KOPT-K1 (cell line): ENCODE data around the gene TBCEL.

Source experiments
- H3K27ac ChIP-seq: fragments of 200-600 bp; sonication (generic); 2 replicates; pipeline ENCODE4 v1.5.1; 2016; ENCODE audit warnings: antibody characterized with exemption, mild to moderate bottlenecking, low read depth, low read length; ENCODE audit not compliant: poor library complexity, severe bottlenecking
- H3K36me3 ChIP-seq: fragments of 200-600 bp; sonication (generic); 2 replicates; pipeline ENCODE4 v1.5.1; 2017; ENCODE audit warnings: antibody characterized with exemption, mild to moderate bottlenecking, low read length, moderate library complexity; ENCODE audit not compliant: insufficient read depth
- H3K9me3 ChIP-seq: fragments of 200-600 bp; sonication (generic); 2 replicates; pipeline ENCODE4 v1.5.1; 2017; ENCODE audit warnings: antibody characterized with exemption, low read length, mild to moderate bottlenecking; ENCODE audit not compliant: insufficient read depth, poor library complexity, severe bottlenecking

Gene TBCEL

DNA sequence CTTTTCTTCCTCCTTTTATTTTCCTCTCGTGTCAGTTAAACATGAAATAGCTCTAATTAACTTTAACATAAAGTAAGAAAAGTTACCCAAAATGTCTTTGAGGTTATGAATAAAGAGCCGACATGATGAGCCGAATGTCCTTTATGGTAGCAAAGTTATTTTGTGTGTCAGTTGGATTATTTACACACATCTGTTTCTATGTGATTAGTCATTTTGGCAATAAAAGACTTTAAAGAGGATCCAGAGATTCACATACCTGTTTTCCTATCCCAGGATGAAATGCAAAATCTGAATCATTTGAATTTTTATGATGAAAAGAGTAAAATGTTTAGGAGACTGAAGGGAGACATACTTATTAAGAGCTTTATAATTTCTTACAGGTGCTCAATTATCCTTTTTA is 43.1 kb downstream of the TBCEL start:
- Histone ChIP-seq H3K36me3 (peaks cover 53% of the 10 kb centered on the region), H3K27ac (no peak overlapping the region), H3K9me3 (peaks cover 4% of the 10 kb centered on the region)

DNA sequence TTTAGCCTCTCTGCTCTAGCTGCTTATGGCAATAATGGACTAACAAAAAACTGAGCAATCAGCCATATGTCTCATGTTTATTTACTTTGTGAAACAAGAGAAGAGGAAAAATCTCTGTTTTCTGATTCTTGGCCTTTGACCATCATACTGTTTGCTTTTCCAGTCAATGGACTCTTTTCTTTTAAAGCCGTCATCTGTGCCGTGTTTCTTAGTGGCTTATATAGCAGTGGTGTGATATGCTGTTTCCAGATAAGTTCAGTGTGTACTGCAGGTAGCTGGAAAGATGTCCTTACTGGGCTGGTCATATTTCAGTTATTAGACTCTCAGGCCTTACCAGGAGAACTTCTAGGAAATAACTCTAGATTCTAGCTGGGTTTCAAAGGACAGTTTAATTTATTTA is 43.6 kb downstream of the TBCEL start:
- no peak overlapping the region for H3K27ac ChIP-seq
- peaks cover 50% of the 10 kb centered on the region for H3K36me3 ChIP-seq
- H3K9me3 ChIP-seq = peaks cover 4% of the 10 kb centered on the region

DNA sequence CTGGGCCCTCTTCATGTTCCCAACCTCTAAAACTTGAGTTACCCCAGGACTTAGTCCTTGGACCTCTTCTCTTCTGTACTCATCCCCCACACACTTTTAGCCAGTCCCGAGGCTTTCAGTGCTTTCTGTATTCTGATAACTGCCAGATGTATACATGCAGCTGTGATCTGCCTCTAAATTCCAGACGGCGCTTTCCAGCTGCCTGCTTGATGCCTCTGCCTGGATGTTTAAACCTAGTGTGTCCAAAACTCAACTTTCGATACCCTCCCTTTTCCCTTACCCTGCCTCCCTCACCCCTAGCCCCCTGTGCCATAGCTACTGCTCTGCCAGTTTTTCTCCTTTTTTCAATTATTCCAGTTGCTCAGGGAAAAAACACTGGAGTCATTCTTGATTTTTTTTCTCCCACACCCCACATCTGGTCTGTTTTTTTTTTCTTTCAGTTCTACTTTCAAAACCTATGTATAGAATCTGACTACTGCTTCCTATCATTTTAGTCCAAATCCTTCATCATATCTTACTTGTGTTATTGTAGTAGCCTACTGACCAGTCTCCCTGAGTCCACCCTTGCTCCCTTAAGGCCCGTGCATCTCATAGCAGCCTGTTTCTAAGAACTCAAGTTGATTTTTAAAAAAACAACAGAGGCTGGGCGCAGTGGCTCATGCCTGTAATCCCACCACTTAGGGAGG is 44.2 kb downstream of the TBCEL start:
- Histone ChIP-seq H3K27ac (no peak overlapping the region), H3K9me3 (peaks cover 4% of the 10 kb centered on the region), H3K36me3 (peaks cover 43% of the 10 kb centered on the region)

DNA sequence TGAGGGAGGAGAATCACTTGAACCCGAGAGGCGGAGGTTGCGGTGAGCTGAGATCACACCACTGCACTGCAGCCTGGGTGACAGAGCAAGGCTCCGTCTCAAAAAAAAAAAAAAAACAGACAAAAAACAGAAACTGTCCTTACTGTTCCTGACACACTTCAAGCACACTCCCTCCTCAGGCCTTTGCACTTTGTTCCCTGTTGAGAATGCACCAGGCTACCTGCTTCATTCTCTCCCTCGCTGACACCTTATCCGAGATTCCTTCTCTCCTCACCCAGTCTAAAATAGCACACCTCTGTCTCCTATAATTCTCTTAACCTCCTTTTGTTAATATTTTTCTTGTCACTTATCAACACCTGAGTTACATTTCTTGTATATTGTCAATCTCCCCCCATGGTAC is 44.9 kb downstream of the TBCEL start:
- H3K9me3 ChIP-seq = peaks cover 4% of the 10 kb centered on the region
- no peak overlapping the region for H3K27ac ChIP-seq
- peaks cover 37% of the 10 kb centered on the region for H3K36me3 ChIP-seq

DNA sequence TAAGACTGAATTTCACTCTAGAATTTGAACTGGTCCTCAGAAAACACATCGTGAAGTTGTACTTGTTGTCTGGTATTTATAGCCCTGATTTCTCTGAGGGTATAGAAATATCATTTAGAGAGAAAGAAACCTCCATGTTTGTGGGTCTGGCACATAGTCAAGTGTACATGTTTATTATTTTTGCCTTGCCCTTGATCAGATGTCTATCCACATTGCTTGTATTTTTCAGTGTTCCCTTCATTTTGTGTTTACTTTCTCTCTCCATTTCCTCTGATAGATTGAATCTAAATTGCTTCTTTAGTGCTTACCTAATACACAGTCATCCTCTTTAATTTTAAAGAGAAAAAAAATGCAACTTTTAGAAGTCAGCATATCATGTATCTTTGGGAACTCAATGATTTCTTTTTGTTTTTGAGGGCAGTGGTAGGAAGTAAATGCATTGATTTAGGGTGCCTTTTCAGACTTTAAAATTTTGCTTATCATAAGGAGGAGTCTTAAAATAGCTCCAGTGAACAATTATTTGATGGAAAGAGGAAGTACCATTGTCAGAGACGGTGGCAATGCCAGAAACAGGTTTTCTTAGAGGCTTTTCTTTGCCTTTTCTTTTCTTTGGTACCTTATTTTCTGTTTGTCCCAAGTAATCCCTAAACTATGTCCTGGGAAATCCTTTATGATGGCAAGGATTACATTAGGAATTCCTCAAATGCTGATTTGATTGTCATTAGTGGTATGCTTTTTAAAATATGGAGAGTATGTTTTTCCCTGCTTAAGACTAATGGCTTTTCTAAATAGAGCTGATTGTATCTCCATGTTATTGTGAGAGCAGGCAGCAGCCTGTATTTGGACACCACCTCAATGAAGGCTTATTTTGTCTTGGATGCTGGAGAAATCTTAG is 47.3 kb downstream of the TBCEL start:
- H3K36me3 ChIP-seq = peaks cover 20% of the 10 kb centered on the region
- H3K9me3 ChIP-seq = no peaks in the 10 kb centered on the region
- no peak overlapping the region for H3K27ac ChIP-seq

DNA sequence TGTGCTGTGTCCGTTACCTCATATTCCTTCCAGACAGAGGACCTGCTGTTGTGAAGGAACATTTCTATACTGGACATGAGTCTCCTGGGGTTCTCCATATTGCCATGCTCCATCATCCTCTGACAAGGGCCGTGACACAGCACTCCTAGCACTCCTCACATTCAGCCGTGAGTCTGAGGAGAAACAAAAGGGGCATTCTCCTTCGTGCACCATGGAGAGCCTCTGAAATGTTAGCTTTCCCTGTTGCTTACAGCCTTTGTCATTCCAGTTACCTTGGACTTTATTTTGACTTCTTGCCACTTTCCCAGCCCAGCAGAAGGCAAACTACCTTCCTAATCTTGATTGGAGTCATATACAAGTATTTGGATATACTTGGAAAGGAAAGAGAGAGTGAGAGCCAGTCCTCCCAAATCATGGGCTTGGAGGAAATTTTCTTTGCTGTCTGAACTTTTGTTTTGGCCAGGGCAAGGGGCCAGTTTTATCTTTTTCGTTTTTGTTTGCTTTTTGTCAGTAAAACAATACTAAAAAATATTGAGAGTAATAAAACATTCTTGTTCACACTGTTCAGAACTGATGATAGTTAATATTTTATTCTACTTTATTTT is 48.0 kb downstream of the TBCEL start:
- peaks cover 18% of the 10 kb centered on the region for H3K36me3 ChIP-seq
- H3K9me3 ChIP-seq = no peaks in the 10 kb centered on the region
- no peak overlapping the region for H3K27ac ChIP-seq

DNA sequence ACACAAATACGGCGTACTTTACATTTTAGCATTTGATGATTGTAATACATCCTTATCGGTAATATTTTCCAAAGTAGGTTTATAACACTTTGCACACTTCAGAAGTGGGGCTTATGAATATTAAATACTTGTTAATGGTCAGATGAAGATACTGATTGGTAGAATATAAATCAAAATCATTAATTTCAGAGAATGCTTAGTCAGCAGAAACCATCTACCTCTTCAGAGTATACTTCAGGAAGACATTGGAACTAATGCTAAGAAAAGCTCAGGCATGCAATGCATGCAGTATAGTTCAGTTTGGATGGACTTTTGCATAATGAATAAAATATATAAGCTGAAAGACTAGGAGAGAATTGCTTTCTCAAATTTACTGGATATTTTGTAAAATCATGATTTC is 57.4 kb downstream of the TBCEL start:
- 0 out of 2 replicates have a peak, but pooled peaks cover 2% of the 10 kb centered on the region for H3K36me3 ChIP-seq

DNA sequence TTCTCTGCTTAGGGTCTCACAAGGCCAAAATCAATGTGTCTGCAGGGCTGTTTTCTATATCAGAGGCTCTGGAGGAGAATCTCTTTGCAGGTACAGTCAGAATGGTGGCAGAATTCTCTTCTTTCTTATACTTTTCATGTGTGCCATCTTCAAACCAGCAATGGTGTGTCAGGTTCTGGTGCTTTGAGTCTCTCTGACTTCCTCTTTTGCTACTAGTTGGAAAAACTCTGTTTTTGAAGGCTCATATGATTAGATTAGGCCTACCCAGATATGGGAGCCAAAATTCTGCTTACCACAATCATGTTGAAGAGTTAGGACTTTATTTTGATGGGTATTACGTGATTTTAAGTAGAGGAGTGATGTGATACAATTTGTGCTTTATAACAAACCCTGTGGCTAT is 58.3 kb downstream of the TBCEL start:
- Histone ChIP-seq H3K9me3 (no peaks in the 10 kb centered on the region), H3K27ac (no peak overlapping the region), H3K36me3 (peaks cover 11% of the 10 kb centered on the region; the same call in 1 of the 2 replicates)

More for the DNA sequence above, 57.4 kb downstream of the TBCEL start:
- Histone ChIP-seq H3K9me3 (no peaks in the 10 kb centered on the region), H3K27ac (no peak overlapping the region)

DNA sequence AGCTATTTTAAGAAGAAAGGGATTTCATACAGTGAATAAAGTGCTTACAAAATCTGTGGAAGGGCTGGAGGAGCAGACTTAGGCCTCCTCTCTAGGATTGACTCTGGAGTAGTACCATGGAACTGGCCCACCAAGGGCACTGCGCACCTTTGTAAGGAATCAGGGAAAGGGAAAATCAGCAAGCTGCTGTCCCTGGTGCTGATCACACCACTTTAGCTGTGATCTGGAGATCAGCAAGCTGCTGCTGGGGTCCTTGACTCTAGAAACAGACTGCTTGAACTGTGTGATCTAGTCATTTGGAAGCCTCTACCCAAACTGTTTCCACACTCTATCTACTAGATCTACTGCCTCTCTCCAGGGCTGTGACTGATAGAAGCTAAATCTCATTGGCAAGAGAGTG is 58.8 kb downstream of the TBCEL start:
- H3K36me3 ChIP-seq = peaks cover 15% of the 10 kb centered on the region; the same call in 1 of the 2 replicates
- H3K27ac ChIP-seq = no peak overlapping the region
- no peaks in the 10 kb centered on the region for H3K9me3 ChIP-seq

DNA sequence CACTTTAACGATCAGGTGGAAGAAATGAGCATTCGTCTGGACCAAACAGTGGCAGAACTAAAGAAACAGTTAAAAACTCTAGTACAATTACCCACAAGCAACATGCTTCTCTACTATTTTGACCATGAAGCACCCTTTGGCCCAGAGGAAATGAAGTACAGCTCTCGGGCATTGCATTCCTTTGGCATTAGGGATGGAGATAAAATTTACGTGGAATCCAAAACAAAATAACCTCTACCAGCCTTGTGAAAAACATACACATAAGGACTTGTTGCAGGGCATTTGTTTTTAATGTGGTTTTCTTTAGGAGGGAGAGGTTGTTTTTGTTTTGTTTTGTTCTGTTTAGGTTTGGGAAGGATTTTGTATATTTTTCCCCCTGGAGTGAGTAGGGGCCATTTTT is 63.0 kb downstream of the TBCEL start:
- Histone ChIP-seq H3K27ac (no peak overlapping the region), H3K36me3 (peaks cover 17% of the 10 kb centered on the region), H3K9me3 (no peaks in the 10 kb centered on the region)

DNA sequence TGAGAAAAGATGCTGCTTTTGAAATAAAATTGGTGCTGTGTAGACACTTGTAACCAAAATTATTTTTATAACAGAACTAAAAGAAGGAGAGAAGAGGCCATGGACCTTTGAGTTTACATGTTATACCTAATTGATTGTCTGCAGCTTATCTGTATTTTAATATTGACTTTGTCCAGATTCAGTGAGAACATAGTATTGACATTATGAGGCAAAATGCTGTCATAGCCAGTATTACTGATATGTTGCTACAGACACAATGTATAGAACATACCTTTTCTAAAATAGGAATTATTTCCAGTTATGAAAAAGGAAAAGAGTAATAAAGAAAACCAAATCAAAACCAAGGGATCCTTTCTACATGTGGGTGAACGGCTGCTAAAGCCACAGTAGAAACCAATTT is 65.7 kb downstream of the TBCEL start:
- no peak overlapping the region for H3K27ac ChIP-seq
- peaks cover 17% of the 10 kb centered on the region for H3K36me3 ChIP-seq
- no peaks in the 10 kb centered on the region for H3K9me3 ChIP-seq

DNA sequence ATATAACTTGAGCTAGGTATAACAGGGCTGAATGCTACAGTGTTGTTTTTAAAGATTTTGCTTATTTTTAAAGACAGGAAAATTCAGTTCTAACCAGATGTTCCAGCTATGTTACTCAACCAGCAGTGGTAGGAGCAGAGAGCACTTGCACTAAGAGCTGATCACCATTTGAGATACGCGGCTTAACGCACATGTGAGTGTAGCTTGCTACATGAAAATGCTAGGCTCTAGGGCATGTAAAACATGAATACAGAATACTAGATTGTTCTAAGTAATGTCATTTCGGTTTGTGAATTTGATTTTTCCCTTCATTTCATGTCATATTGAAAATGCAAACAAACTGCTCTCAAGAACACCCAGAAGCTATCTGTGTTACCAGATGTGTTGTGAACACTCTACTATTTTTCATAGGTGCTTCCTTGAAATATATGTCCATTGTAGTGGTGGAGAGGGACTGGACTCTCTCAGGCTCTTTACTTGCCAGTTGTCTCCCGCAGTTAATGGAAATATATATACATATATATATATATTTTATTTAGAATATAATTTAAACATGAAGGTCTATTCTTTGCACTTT is 66.3 kb downstream of the TBCEL start:
- Histone ChIP-seq H3K9me3 (no peaks in the 10 kb centered on the region), H3K36me3 (peaks cover 17% of the 10 kb centered on the region), H3K27ac (no peak overlapping the region)

DNA sequence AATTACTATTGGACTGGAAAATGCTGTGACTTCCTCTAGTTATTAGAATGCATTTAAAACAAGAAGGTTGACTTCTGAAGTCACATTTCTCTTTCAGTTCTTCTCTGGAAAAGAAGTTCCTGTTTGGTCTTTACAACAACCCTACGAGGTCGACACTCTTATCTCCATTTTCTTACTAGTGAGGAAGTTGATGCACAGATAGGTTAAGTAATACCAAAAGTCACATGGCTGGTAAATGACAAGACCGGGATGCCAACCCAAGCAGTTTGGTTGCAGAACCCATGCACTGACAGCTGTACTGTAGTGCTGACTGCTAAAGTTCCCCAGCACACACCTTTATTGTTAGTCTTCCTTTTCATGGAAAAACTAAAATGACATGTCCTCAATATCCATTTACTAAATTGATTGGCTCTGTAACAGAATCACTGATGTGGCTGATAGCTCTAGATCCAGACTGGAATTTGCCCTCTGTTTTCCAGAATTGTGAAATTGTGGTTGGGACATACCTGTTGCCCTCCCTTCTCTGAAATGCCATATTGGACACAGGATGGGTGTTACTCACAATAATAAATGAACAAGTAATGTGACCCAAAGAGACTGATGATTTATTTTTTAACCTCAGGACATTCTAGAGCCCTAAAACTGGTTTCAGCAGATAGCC is 67.7 kb downstream of the TBCEL start:
- peaks cover 13% of the 10 kb centered on the region for H3K36me3 ChIP-seq
- H3K27ac ChIP-seq = no peak overlapping the region
- H3K9me3 ChIP-seq = no peaks in the 10 kb centered on the region

DNA sequence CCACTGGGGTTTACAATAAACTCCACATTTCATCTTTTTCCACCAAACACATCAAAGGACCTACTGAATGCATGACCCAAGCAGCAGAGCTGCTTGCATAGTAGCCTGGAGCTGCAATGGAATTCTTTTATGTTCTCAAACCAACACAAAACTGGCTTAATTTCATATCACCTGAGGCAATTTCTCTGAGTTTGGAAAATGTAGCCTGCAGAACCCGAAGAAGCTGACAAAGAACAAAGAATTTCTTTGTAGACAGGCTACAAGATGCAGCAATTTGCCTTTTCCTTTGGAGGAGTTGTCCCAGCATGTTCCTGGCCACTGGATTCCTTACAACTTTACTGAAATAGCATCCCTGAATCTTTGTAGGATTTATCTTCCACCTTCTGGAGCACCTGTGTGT is 71.7 kb downstream of the TBCEL start:
- Histone ChIP-seq H3K9me3 (no peaks in the 10 kb centered on the region), H3K27ac (no peak overlapping the region), H3K36me3 (no peaks in the 10 kb centered on the region)

DNA sequence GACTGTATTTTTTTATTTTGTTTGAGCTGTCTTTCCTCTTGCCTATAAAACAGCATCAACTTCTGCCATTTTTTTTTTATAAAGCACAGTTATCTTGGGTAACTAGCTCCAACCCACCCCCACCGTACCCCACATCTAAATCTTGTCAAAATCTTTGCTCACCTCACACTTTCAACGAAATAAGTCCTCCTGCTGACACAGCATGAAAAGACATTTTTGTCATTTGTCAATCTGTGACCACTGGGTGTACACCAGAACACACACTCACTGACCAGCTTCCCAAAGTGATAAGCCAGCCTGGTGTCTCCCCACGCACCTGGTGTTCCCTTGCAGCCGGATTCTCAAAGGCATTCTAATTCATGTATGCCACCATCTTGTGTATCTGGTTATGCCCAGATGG is 75.5 kb downstream of the TBCEL start:
- Histone ChIP-seq H3K9me3 (no peaks in the 10 kb centered on the region), H3K36me3 (no peaks in the 10 kb centered on the region), H3K27ac (no peak overlapping the region)
